Liver (tissue), 3 donors: Measurements from ENCODE around the gene PLIN4.

ENCODE experiments used
- EGR1 ChIP-seq, 2 donors: IDR thresholded peaks; 2 replicates each; pipeline ENCODE4 v1.6.1; 2016 to 2018; ENCODE audit warnings: antibody characterized with exemption in 2 of 2, low read depth in 2 of 2
- GABPA ChIP-seq, 2 donors: IDR thresholded peaks in 1 of 2; conservative IDR thresholded peaks in 1 of 2; 2 replicates each; pipeline ENCODE4 v1.6.1; 2016; ENCODE audit warnings: antibody characterized with exemption in 2 of 2, mild to moderate bottlenecking in 1 of 2, moderate library complexity in 1 of 2
- HNF4A ChIP-seq, 2 donors: conservative IDR thresholded peaks; 2 replicates each; pipeline ENCODE4 v1.6.1; 2016; ENCODE audit warnings: antibody characterized with exemption in 2 of 2, mild to moderate bottlenecking in 2 of 2
- REST ChIP-seq: IDR thresholded peaks from 2 replicates; pipeline ENCODE4 v1.6.1; 2016; ENCODE audit warnings: antibody characterized with exemption, mild to moderate bottlenecking
- RXRA ChIP-seq, 2 donors: IDR thresholded peaks; 2 replicates each; pipeline ENCODE4 v1.6.1; 2017 to 2018; ENCODE audit warnings: antibody characterized with exemption in 2 of 2, mild to moderate bottlenecking in 1 of 2
- TAF1 ChIP-seq: conservative IDR thresholded peaks from 2 replicates; pipeline ENCODE4 v1.6.1; 2016; ENCODE audit warnings: antibody characterized with exemption, mild to moderate bottlenecking
- TF ChIP-seq, protein P1 (sequence below): IDR thresholded peaks from 2 replicates; pipeline ENCODE4 v1.6.1; 2016; ENCODE audit warnings: antibody characterized with exemption
- TF ChIP-seq, protein P2 (sequence below): IDR thresholded peaks from 2 replicates; pipeline ENCODE4 v1.6.1; 2016; ENCODE audit warnings: antibody characterized with exemption
- TF ChIP-seq, protein P3 (sequence below): fragments of 150-350 bp; IDR thresholded peaks from 2 replicates; pipeline ENCODE4 v1.5.1; 2017; ENCODE audit warnings: improper control_type of control experiment, low read depth, low read length; ENCODE audit not compliant: missing input control
- TF ChIP-seq, protein P4 (sequence below): IDR thresholded peaks from 2 replicates; pipeline ENCODE4 v1.6.1; 2016; ENCODE audit warnings: antibody characterized with exemption
- donor health status: healthy.
- donor health status: healthy.

DNA sequence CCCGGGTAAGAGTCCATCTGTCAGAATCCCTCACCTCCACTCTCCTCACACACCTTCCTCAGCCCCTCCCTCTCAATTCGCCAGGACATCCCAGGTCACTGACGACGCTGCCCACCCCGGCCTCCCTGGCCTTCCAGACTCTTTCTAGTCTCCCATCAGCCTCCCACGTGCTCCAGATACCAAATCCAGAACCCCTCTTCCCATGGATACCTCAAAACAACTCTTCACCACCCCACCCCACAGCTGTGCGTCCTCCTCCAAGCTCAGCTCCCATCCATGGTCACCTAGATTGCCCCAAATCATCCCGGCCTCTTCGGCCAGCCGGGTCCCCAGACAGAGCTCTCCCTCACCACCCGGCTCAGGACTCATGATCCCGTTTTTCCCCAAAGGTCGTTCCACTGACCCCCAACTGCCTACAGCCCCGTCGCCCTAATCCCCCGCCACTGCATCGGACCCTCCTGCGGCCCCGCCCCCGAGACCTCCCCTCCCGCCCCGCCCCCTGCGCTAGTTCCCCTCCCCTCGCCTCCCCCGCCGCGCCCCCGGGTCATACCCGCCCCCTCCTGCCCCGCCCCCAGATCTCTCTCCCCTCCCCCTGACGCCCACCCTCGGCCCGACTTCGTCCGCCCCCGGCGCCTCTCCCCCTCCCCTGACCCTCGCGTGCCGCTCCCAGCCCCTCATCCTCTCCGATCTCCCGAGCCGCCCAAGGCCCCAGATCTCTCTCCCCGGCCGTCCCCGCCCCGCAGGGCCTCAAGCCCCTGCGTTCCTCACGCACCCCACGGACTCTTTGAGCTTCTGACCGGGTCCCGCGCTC lies 61.2 kb downstream of the PLIN4 start:
- TF ChIP-seq, protein P1, sequence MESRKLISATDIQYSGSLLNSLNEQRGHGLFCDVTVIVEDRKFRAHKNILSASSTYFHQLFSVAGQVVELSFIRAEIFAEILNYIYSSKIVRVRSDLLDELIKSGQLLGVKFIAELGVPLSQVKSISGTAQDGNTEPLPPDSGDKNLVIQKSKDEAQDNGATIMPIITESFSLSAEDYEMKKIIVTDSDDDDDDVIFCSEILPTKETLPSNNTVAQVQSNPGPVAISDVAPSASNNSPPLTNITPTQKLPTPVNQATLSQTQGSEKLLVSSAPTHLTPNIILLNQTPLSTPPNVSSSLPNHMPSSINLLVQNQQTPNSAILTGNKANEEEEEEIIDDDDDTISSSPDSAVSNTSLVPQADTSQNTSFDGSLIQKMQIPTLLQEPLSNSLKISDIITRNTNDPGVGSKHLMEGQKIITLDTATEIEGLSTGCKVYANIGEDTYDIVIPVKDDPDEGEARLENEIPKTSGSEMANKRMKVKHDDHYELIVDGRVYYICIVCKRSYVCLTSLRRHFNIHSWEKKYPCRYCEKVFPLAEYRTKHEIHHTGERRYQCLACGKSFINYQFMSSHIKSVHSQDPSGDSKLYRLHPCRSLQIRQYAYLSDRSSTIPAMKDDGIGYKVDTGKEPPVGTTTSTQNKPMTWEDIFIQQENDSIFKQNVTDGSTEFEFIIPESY, result no peak
- TF ChIP-seq REST (no peak), TAF1 (no peak), EGR1 (IDR thresholded peaks at IDR 0.05; ENCODE audit: low read depth in 2 of 2) (no peak), RXRA (IDR thresholded peaks at IDR 0.05) (no peak), GABPA (IDR thresholded peaks at IDR 0.05 in 1 of 2, conservative IDR thresholded peaks at IDR 0.05 in 1 of 2) (no peak), HNF4A (conservative IDR thresholded peaks at IDR 0.05) (no peak)
- TF ChIP-seq, protein P2, sequence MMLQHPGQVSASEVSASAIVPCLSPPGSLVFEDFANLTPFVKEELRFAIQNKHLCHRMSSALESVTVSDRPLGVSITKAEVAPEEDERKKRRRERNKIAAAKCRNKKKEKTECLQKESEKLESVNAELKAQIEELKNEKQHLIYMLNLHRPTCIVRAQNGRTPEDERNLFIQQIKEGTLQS, result no peak
- TF ChIP-seq, protein P3, sequence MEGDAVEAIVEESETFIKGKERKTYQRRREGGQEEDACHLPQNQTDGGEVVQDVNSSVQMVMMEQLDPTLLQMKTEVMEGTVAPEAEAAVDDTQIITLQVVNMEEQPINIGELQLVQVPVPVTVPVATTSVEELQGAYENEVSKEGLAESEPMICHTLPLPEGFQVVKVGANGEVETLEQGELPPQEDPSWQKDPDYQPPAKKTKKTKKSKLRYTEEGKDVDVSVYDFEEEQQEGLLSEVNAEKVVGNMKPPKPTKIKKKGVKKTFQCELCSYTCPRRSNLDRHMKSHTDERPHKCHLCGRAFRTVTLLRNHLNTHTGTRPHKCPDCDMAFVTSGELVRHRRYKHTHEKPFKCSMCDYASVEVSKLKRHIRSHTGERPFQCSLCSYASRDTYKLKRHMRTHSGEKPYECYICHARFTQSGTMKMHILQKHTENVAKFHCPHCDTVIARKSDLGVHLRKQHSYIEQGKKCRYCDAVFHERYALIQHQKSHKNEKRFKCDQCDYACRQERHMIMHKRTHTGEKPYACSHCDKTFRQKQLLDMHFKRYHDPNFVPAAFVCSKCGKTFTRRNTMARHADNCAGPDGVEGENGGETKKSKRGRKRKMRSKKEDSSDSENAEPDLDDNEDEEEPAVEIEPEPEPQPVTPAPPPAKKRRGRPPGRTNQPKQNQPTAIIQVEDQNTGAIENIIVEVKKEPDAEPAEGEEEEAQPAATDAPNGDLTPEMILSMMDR, result no peak
- TF ChIP-seq, protein P4, sequence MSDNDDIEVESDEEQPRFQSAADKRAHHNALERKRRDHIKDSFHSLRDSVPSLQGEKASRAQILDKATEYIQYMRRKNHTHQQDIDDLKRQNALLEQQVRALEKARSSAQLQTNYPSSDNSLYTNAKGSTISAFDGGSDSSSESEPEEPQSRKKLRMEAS, result no peak
